GM13977 (cell line): ENCODE results near the gene ZNF568.

Experiments used
- DNase-seq: peaks from one replicate; pipeline ENCODE4 v3.0.0; 2012; ENCODE audit warnings: low spot score
- in situ Hi-C: fragments of 300-500 bp; cut with MboI; formaldehyde crosslinking; loops from one replicate; pipeline ENCODE4 v1.12.0; 2022; ENCODE audit warnings: low sequenced_read_pairs, low pct_unique_long_range_greater_than_20kb, mixed read lengths, inconsistent platforms; ENCODE audit not compliant: unreplicated experiment
- TF ChIP-seq, protein P1 (sequence below): IDR thresholded peaks from 2 replicates; pipeline ENCODE4 v1.5.1; 2012; ENCODE audit warnings: mild to moderate bottlenecking, control low read depth; ENCODE audit not compliant: insufficient read depth; ENCODE audit errors: extremely low read depth, missing control alignments

Gene ZNF568

DNA sequence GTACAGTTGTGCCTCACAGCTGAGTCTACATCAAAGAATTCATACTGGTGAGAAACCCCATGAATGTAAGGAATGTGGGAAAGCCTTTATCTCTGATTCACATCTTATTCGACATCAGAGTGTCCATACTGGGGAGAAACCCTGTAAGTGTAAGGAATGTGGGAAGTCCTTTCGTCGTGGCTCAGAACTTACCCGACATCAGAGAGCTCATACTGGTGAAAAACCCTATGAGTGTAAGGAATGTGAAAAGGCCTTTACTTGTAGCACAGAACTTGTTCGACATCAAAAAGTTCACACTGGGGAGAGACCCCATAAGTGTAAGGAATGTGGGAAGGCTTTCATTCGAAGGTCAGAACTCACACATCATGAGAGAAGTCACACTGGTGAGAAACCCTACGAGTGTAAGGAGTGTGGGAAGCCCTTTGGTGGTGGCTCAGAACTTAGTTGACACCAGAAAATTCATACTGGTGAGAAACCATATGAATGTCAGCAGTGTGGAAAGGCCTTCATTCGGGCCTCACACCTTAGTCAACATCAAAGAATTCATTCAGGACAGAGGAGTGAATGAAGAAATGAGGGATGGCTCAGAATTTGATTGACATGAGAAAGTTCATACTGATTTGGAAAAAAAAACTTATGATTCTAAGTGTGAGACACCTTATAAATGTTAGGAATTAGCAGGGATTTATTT, 81.2 kb downstream of the ZNF568 start:
- in situ Hi-C loops = no loop called here
- DNase-seq = no peak
- TF ChIP-seq, protein P1, sequence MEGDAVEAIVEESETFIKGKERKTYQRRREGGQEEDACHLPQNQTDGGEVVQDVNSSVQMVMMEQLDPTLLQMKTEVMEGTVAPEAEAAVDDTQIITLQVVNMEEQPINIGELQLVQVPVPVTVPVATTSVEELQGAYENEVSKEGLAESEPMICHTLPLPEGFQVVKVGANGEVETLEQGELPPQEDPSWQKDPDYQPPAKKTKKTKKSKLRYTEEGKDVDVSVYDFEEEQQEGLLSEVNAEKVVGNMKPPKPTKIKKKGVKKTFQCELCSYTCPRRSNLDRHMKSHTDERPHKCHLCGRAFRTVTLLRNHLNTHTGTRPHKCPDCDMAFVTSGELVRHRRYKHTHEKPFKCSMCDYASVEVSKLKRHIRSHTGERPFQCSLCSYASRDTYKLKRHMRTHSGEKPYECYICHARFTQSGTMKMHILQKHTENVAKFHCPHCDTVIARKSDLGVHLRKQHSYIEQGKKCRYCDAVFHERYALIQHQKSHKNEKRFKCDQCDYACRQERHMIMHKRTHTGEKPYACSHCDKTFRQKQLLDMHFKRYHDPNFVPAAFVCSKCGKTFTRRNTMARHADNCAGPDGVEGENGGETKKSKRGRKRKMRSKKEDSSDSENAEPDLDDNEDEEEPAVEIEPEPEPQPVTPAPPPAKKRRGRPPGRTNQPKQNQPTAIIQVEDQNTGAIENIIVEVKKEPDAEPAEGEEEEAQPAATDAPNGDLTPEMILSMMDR = no peak

DNA sequence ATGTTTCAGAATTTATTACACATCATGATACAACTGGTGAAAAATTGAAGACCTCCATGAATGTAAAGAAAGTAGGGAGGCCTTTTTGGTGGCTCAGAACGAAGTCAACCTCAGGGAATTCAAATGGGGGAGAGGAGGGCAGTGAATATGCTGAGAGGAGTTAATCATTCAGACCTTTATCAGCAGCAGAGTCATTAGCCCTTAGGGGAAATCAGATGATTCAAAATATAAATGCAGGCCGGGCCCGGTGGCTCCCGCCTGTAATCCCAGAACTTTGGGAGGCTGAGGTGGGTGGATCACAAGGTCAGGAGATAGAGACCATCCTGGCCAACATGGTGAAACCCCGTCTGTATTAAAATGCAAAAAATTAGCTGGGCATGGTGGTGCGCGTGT, 81.7 kb downstream of the ZNF568 start:
- in situ Hi-C loops = no loop called here
- DNase-seq = no peak
- TF ChIP-seq, protein P1 = no peak

DNA sequence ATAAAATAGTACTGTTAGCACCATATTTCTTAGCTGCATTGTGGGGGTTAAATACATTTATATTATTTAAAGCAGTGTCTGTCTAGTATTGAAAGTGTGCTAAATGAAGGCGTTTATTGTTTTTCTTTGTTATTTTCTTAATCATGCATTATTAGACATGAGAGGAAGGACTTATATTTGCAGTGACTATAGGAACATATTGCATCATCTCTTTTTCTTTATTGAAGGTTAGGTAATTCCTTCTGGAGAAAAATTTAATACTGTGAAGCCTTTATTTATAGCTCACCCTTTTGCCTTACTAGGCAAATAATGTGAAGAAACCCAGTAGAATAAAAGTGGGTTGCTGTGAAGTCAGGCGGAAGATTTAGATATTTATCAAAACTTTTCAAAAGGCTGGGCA, 83.2 kb downstream of the ZNF568 start:
- TF ChIP-seq, protein P1 = no peak
- in situ Hi-C loops = no loop called here
- no peak for DNase-seq

DNA sequence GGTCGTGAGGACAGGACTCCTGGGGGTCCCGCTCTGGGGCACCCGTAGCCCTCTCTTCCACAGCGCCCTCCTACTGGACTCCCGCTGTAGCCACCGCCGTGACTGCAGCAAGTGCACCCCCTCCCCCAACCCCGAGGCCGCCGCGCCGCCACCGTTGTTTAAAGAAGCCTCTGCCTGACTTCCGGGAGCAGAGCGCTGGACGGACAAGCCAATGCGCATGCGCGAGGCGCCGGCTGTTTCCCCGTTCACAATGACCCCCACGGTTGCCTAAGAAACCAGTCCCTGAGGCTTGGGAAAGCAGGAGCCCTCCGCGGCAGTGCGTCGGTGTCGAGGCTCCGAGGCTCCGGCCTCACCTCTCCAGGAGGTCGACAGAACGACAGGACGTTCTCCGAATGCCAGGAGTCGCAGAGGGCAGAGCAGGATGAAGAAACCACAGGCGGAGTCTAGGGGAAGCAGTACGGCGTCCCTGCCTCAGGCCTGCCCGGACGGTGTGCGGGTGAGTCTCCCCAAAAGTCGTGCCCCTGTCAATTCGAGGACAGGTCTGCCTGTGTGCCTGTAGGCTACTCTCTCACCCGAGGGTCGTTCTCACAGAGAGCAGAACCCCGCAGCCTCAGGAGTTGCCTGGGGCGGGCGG, 91.6 kb downstream of the ZNF568 start:
- TF ChIP-seq, protein P1 = no peak
- DNase-seq = no peak

DNA sequence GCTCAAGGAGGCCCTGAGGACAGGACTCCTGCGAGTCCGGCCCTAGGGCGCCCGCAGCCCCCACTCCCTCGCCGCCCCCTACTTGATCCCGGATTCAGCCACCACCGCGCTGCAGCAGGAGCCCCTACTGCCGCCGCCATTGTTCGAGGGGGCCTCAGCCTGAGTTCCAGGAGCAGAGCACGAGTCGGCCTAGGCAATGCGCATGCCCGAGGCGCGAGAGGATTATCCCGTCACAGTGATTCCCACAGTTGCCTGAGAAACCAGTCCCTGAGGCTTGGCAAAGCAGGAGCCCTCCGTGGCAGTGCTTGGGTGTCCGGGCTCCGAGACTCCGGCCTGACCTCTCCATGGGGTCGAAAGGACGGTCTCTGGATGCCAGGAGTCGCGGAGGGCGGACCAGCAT, 93.7 kb downstream of the ZNF568 start:
- in situ Hi-C loops = no loop called here
- DNase-seq = no peak
- TF ChIP-seq, protein P1 = no peak

More for the DNA sequence above, 91.6 kb downstream of the ZNF568 start:
- in situ Hi-C loops = no loop called here

DNA sequence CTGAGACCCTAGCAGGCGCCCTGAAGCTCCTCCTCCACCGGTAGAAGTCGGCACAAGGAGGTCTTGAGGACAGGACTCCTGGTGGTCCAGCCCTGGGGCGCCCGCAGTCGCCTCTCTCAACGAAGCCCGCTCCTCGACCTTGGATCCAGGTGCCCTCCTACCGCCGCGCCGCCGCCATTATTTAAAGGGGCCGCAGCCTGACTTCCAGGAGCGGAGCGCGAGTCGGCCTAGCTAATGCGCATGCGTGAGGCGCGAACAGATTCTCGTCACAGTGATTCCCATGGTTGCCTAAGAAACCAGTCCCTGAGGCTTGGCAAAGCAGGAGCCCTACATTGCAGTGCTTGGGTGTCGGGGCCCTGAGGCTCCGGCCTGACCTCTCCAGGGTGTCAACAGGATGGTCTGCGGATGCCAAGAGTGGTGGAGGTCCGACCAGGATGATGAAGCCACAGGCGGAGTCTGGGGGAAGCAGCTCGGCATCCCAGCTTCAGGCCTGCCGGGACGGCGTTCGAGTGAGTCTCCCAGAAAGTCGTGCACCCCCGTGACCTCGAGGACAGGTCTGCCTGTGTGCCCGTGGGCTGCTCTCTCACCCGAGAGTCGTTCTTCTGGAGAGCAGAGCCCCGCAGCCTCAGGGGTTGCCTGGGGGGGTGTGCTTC, 96.1 kb downstream of the ZNF568 start:
- in situ Hi-C loops = no loop called here
- TF ChIP-seq, protein P1 = no peak
- no peak for DNase-seq
